ENCODE measurements around the gene RAET1G.
A peak's percentile ranks its signal among the peaks of the same experiment; 100 is the strongest.
"Not testable (repeated sequence)": the region's sequence is repeated elsewhere in the genome, so short reads cannot be mapped to it uniquely, and the experiment has no call there.

Gene RAET1G

GRCh38 chr6:149915970-149916865, 6.7 kb downstream of the RAET1G start:
- Histone ChIP-seq H3K4me3 (ENCODE audit: low read depth, low read length) (no peak overlapping the region), H3K4me1 (ENCODE audit: control insufficient read depth in 1 of 2, insufficient read depth in 2 of 2, low read length in 2 of 2) (no peaks in the 10 kb centered on the region), H3K79me2 (ENCODE audit: control insufficient read depth, insufficient read depth, low read length, poor library complexity) (no peaks in the 10 kb centered on the region), H3K79me1 (ENCODE audit: low read length) (no peaks in the 10 kb centered on the region), H4K8ac (ENCODE audit: low read depth, low read length) (no peak overlapping the region), H3K9me3 (ENCODE audit: insufficient read depth, low read depth, low read length) (peaks cover 8% of the 10 kb centered on the region), H3K14ac (ENCODE audit: low read length) (no peak overlapping the region), H2BK120ac (ENCODE audit: insufficient read depth, low read length, poor library complexity) (no peak overlapping the region), H2BK12ac (ENCODE audit: low read length) (no peak overlapping the region), H3K4me2 (ENCODE audit: low read length) (no peak overlapping the region), H4K12ac (ENCODE audit: low read depth, low read length) (no peak overlapping the region), H3K27ac (ENCODE audit: low read depth, low read length) (no peak overlapping the region), H3K23ac (ENCODE audit: low read length) (no peak overlapping the region), H4K91ac (ENCODE audit: low read depth, low read length) (no peak overlapping the region), H2AK5ac (ENCODE audit: low read length) (no peak overlapping the region), H2AFZ (ENCODE audit: insufficient read depth, low read length, poor library complexity) (no peak overlapping the region), H3K4ac (ENCODE audit: low read depth, low read length) (no peak overlapping the region), H3K27me3 (ENCODE audit: insufficient read depth, low read length) (peaks cover 8% of the 10 kb centered on the region), H3K9ac (ENCODE audit: low read length) (no peak overlapping the region), H2BK5ac (ENCODE audit: low read depth, low read length, poor library complexity) (no peak overlapping the region), H3K18ac (ENCODE audit: low read length) (no peak overlapping the region), H3K36me3 (ENCODE audit: control insufficient read depth in 1 of 2, insufficient read depth in 2 of 2, low read length in 2 of 2) (no peaks in the 10 kb centered on the region)
- WGBS (ENCODE audit: extremely low coverage, insufficient coverage, insufficient read length), result no CpG with 5 or more reads among the region's 10 CpGs
- DNase-seq, result no peak

- Histone ChIP-seq H3K4ac (ENCODE audit: low read depth, low read length) (no peak overlapping the region), H3K79me2 (ENCODE audit: control insufficient read depth, insufficient read depth, low read length, poor library complexity) (no peaks in the 10 kb centered on the region), H3K4me2 (ENCODE audit: low read length) (no peak overlapping the region), H3K9me3 (ENCODE audit: insufficient read depth, low read depth, low read length) (peaks cover 13% of the 10 kb centered on the region), H2BK12ac (ENCODE audit: low read length) (no peak overlapping the region), H3K27me3 (ENCODE audit: insufficient read depth, low read length) (peaks cover 3% of the 10 kb centered on the region), H2AFZ (ENCODE audit: insufficient read depth, low read length, poor library complexity) (no peak overlapping the region), H3K23ac (ENCODE audit: low read length) (peak overlapping the region; percentile 82), H3K14ac (ENCODE audit: low read length) (no peak overlapping the region), H3K27ac (ENCODE audit: low read depth, low read length) (no peak overlapping the region), H3K4me1 (ENCODE audit: control insufficient read depth in 1 of 2, insufficient read depth in 2 of 2, low read length in 2 of 2) (no peaks in the 10 kb centered on the region), H4K91ac (ENCODE audit: low read depth, low read length) (no peak overlapping the region), H3K4me3 (ENCODE audit: low read depth, low read length) (no peak overlapping the region), H2BK120ac (ENCODE audit: insufficient read depth, low read length, poor library complexity) (no peak overlapping the region), H3K36me3 (ENCODE audit: control insufficient read depth in 1 of 2, insufficient read depth in 2 of 2, low read length in 2 of 2) (no peaks in the 10 kb centered on the region), H4K12ac (ENCODE audit: low read depth, low read length) (no peak overlapping the region), H4K8ac (ENCODE audit: low read depth, low read length) (no peak overlapping the region), H3K18ac (ENCODE audit: low read length) (no peak overlapping the region), H3K9ac (ENCODE audit: low read length) (no peak overlapping the region), H2BK5ac (ENCODE audit: low read depth, low read length, poor library complexity) (no peak overlapping the region), H3K79me1 (ENCODE audit: low read length) (no peaks in the 10 kb centered on the region), H2AK5ac (ENCODE audit: low read length) (no peak overlapping the region)
- WGBS (ENCODE audit: extremely low coverage, insufficient coverage, insufficient read length), result no CpG with 5 or more reads among the region's 9 CpGs
- no peak for DNase-seq
These were observed 9.2 kb downstream of the RAET1G start for GRCh38 chr6:149913540-149914240.

- Histone ChIP-seq H2AFZ (ENCODE audit: insufficient read depth, low read length, poor library complexity) (no peak overlapping the region), H3K18ac (ENCODE audit: low read length) (no peak overlapping the region), H3K27me3 (ENCODE audit: insufficient read depth, low read length) (no peaks in the 10 kb centered on the region), H3K4me3 (ENCODE audit: low read depth, low read length) (no peak overlapping the region), H3K4ac (ENCODE audit: low read depth, low read length) (no peak overlapping the region), H3K9me3 (ENCODE audit: insufficient read depth, low read depth, low read length) (peaks cover 12% of the 10 kb centered on the region), H3K4me1 (ENCODE audit: control insufficient read depth in 1 of 2, insufficient read depth in 2 of 2, low read length in 2 of 2) (no peaks in the 10 kb centered on the region), H3K9ac (ENCODE audit: low read length) (no peak overlapping the region), H2BK5ac (ENCODE audit: low read depth, low read length, poor library complexity) (no peak overlapping the region), H2BK12ac (ENCODE audit: low read length) (no peak overlapping the region), H2AK5ac (ENCODE audit: low read length) (no peak overlapping the region), H3K79me1 (ENCODE audit: low read length) (no peaks in the 10 kb centered on the region), H3K79me2 (ENCODE audit: control insufficient read depth, insufficient read depth, low read length, poor library complexity) (no peaks in the 10 kb centered on the region), H4K8ac (ENCODE audit: low read depth, low read length) (no peak overlapping the region), H2BK120ac (ENCODE audit: insufficient read depth, low read length, poor library complexity) (no peak overlapping the region), H3K4me2 (ENCODE audit: low read length) (no peak overlapping the region), H4K91ac (ENCODE audit: low read depth, low read length) (no peak overlapping the region), H3K36me3 (ENCODE audit: control insufficient read depth in 1 of 2, insufficient read depth in 2 of 2, low read length in 2 of 2) (no peaks in the 10 kb centered on the region), H3K27ac (ENCODE audit: low read depth, low read length) (no peak overlapping the region), H4K12ac (ENCODE audit: low read depth, low read length) (no peak overlapping the region), H3K23ac (ENCODE audit: low read length) (no peak overlapping the region), H3K14ac (ENCODE audit: low read length) (no peak overlapping the region)
- WGBS (ENCODE audit: extremely low coverage, insufficient coverage, insufficient read length), result no CpG with 5 or more reads among the region's 2 CpGs
- no peak for DNase-seq
These were observed 9.8 kb downstream of the RAET1G start for GRCh38 chr6:149913085-149913484.

- not testable (repeated sequence) for H2BK12ac ChIP-seq (ENCODE audit: low read length); H3K9ac ChIP-seq (ENCODE audit: low read length); H3K27me3 ChIP-seq (ENCODE audit: insufficient read depth, low read length); H2BK5ac ChIP-seq (ENCODE audit: low read depth, low read length, poor library complexity); H3K4me3 ChIP-seq (ENCODE audit: low read depth, low read length); H4K8ac ChIP-seq (ENCODE audit: low read depth, low read length); H3K27ac ChIP-seq (ENCODE audit: low read depth, low read length); H3K4ac ChIP-seq (ENCODE audit: low read depth, low read length); H3K23ac ChIP-seq (ENCODE audit: low read length); H4K91ac ChIP-seq (ENCODE audit: low read depth, low read length); H3K36me3 ChIP-seq (ENCODE audit: control insufficient read depth in 1 of 2, insufficient read depth in 2 of 2, low read length in 2 of 2); H2AK5ac ChIP-seq (ENCODE audit: low read length); H3K14ac ChIP-seq (ENCODE audit: low read length); H3K79me1 ChIP-seq (ENCODE audit: low read length); H4K12ac ChIP-seq (ENCODE audit: low read depth, low read length); H2AFZ ChIP-seq (ENCODE audit: insufficient read depth, low read length, poor library complexity); H3K18ac ChIP-seq (ENCODE audit: low read length); H3K4me2 ChIP-seq (ENCODE audit: low read length); H2BK120ac ChIP-seq (ENCODE audit: insufficient read depth, low read length, poor library complexity); H3K79me2 ChIP-seq (ENCODE audit: control insufficient read depth, insufficient read depth, low read length, poor library complexity); DNase-seq; H3K4me1 ChIP-seq (ENCODE audit: control insufficient read depth in 1 of 2, insufficient read depth in 2 of 2, low read length in 2 of 2)
- WGBS (ENCODE audit: extremely low coverage, insufficient coverage, insufficient read length), result no CpG with 5 or more reads among the region's 3 CpGs
- H3K9me3 ChIP-seq (ENCODE audit: insufficient read depth, low read depth, low read length), result peaks cover 12% of the 10 kb centered on the region
These were observed 10.2 kb downstream of the RAET1G start for GRCh38 chr6:149912680-149913079.
